HG03432 (cell line): Measurements from ENCODE around the gene CTNNA1.

Experiments
- ATAC-seq: cut with Tn5 transposase; IDR thresholded peaks from one replicate; pipeline ENCODE4 v1.9.1; 2021; ENCODE audit warnings: mild to moderate bottlenecking, moderate library complexity; ENCODE audit not compliant: unreplicated experiment

The CTNNA1 gene

GRCh38 chr5:138844812-138845513 is 91.7 kb downstream of the CTNNA1 start:
- no peak for ATAC-seq

- ATAC-seq = no peak
Measured at GRCh38 chr5:138849439-138849838, 96.2 kb downstream of the CTNNA1 start.

- ATAC-seq = no peak
Measured at GRCh38 chr5:138849882-138850281, 96.7 kb downstream of the CTNNA1 start.

- no peak for ATAC-seq
Measured at GRCh38 chr5:138850865-138851435, 97.7 kb downstream of the CTNNA1 start.

GRCh38 chr5:138853132-138853531 is 99.9 kb downstream of the CTNNA1 start:
- no peak for ATAC-seq

GRCh38 chr5:138867011-138867410 is 113.8 kb downstream of the CTNNA1 start:
- ATAC-seq = no peak

- ATAC-seq = no peak
Measured at GRCh38 chr5:138869038-138869437, 115.8 kb downstream of the CTNNA1 start.

- no peak for ATAC-seq
Measured at GRCh38 chr5:138869763-138870500, 116.7 kb downstream of the CTNNA1 start.

- ATAC-seq = no peak
Measured at GRCh38 chr5:138870611-138871010, 117.4 kb downstream of the CTNNA1 start.

- no peak for ATAC-seq
Measured at GRCh38 chr5:138872841-138873465, 119.7 kb downstream of the CTNNA1 start.

- no peak for ATAC-seq
Measured at GRCh38 chr5:138873466-138874221, 120.4 kb downstream of the CTNNA1 start.

- ATAC-seq = no peak
Measured at GRCh38 chr5:138874241-138874640, 121.0 kb downstream of the CTNNA1 start.

- no peak for ATAC-seq
Measured at GRCh38 chr5:138874771-138875551, 121.7 kb downstream of the CTNNA1 start, which contains the start of gene LRRTM2. TSS of gene LRRTM2 (minus strand) at chr5:138875335. CDS start at chr5:138874911, 424 bp downstream.

GRCh38 chr5:138875552-138875875 is 122.3 kb downstream of the CTNNA1 start:
- ATAC-seq = no peak

GRCh38 chr5:138875946-138876345 is 122.7 kb downstream of the CTNNA1 start:
- no peak for ATAC-seq

- ATAC-seq = no peak
Measured at GRCh38 chr5:138876811-138877210, 123.6 kb downstream of the CTNNA1 start.

GRCh38 chr5:138878437-138879235 is 125.4 kb downstream of the CTNNA1 start:
- ATAC-seq = no peak

- no peak for ATAC-seq
Measured at GRCh38 chr5:138883211-138883610, 130.0 kb downstream of the CTNNA1 start.

- ATAC-seq = no peak
Measured at GRCh38 chr5:138884094-138884493, 130.9 kb downstream of the CTNNA1 start.
